Measurements from ENCODE around the gene ZNF398. TPM values are rescaled to one million over a fixed set of nuclear protein-coding genes. Genes with fewer than 3 reads are reported as not detected.

ZNF398 gene
- 22.4 and 29.2 TPM in 2 replicates for total RNA-seq

GRCh38 chr7:149147072-149147751 lies at the start of gene ZNF398:
Gene ZNF398, plus strand, starts transcription at chr7:149147453. Its CDS starts 290 bp downstream, at chr7:149147743.

GRCh38 chr7:149125863-149126661 lies 21.2 kb upstream of the ZNF398 start, which contains the start of gene ZNF425:
Gene ZNF425, minus strand, starts transcription at chr7:149126324. Its CDS starts 111 bp downstream, at chr7:149126213.

GRCh38 chr7:149195180-149196150 lies 48.2 kb downstream of the ZNF398 start, which contains the start of gene ZNF282:
Gene ZNF282, plus strand, starts transcription at chr7:149195546. Its CDS starts 44 bp downstream, at chr7:149195590.

Small RNA genes within 50 kb of the gene (small RNA-seq; reads per million reads assigned to genes)
- gene AC004890.1, result not detected
- gene RN7SL521P, result not detected

Other genes with a start within 250 kb of the ZNF398 start
- 233 and 420 TPM in 2 replicates for gene PDIA4, start 118.9 kb upstream of the ZNF398 start, total RNA-seq
- gene ZNF786, start 56.7 kb upstream of the ZNF398 start, total RNA-seq, result 7.4 and 7.5 TPM in 2 replicates
- 6.7 and 9.0 TPM in 2 replicates for gene ZNF425, start 21.1 kb upstream of the ZNF398 start, total RNA-seq
- 24.8 and 26.7 TPM in 2 replicates for gene ZNF282, start 48.1 kb downstream of the ZNF398 start, total RNA-seq
- 8.7 and 11.8 TPM in 2 replicates for gene ZNF212, start 92.2 kb downstream of the ZNF398 start, total RNA-seq
- 16.3 and 21.2 TPM in 2 replicates for gene ZNF783, start 114.7 kb downstream of the ZNF398 start, total RNA-seq

Measured in placental epithelial cell (primary cell).